ENCODE measurements around the gene PCDH7. TPM values are rescaled to one million over a fixed set of nuclear protein-coding genes. Genes with fewer than 3 reads are reported as not detected.

Gene PCDH7
- total and polyA plus RNA-seq, 2 of the 4 experiments (the other 2 are of a cell fraction) = 26.5 to 44.1 TPM

DNA sequence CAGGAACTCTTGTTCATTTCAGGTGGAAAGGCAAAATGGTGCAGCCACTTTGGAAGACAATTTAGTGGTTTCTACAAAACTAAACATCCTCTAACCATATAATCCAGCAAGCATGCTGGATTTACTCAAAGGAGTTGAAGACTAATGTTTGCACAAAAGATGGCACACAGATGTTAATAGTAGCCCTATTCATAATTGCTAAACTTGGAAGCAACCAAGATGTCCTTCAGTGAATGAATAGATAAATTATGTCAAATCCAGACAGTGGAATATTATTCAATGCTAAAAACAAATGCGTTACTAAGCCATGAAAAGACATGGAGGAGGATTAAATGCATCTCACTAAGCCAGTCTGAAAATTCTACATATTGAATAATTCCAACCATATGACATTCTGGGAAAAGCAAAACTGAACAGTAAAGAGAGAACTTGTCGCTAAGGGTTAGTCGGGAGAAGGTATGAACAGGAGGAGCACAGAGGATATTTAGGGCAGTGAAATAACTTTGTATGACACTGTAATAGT lies 48.2 kb upstream of the PCDH7 start:
- ChIA-PET POLR2A (ENCODE audit: unreplicated experiment) (no interaction called here), CTCF (no interaction called here)
- no peak for ATAC-seq (ENCODE audit: low read depth)
- no peak overlapping the region for H2BK15ac ChIP-seq (ENCODE audit: low read depth, low read length)
- H3K4me2 ChIP-seq (ENCODE audit: low read depth, low read length) = no peak overlapping the region
- H3K23ac ChIP-seq (ENCODE audit: low read depth, low read length) = no peak overlapping the region
- no peak overlapping the region for H3K4ac ChIP-seq (ENCODE audit: low read depth, low read length)
- H3K27me3 ChIP-seq (ENCODE audit: control insufficient read depth, insufficient read depth, low read length) = no peaks in the 10 kb centered on the region
- no peak overlapping the region for H3K4me3 ChIP-seq (ENCODE audit: insufficient read depth, low read depth, low read length)
- H2BK120ac ChIP-seq (ENCODE audit: low read depth, low read length) = no peak overlapping the region
- H3K4me1 ChIP-seq (ENCODE audit: control insufficient read depth, insufficient read depth, low read length) = no peaks in the 10 kb centered on the region
- H2BK20ac ChIP-seq (ENCODE audit: low read depth, low read length) = no peak overlapping the region
- H3K27ac ChIP-seq (ENCODE audit: insufficient read depth, low read length) = no peak overlapping the region
- H3K79me1 ChIP-seq (ENCODE audit: low read depth in 1 of 2, low read length in 2 of 2) = no peaks in the 10 kb centered on the region
- no peak overlapping the region for H2AK5ac ChIP-seq (ENCODE audit: low read depth, low read length)
- no peak overlapping the region for H3K18ac ChIP-seq (ENCODE audit: low read depth, low read length)
- no TSS peak for BruUV-seq (replicated peaks)
- H3K56ac ChIP-seq (ENCODE audit: extremely low read depth, insufficient read depth, low read length) = no peak overlapping the region
- no peak overlapping the region for H2AK9ac ChIP-seq (replicated peaks; ENCODE audit: low read depth, low read length, poor library complexity)
- H3K14ac ChIP-seq (replicated peaks; ENCODE audit: low read depth, low read length) = no peak overlapping the region
- WGBS, 2 experiments (ENCODE audit: extremely low coverage in 2 of 2, insufficient read length in 1 of 2) = no CpG with 5 or more reads among the region's 3 CpGs
- no peak overlapping the region for H3K9ac ChIP-seq (ENCODE audit: low read depth, low read length)
- DNase-seq = no peak
- H3K36me3 ChIP-seq (ENCODE audit: control insufficient read depth, insufficient read depth, low read length) = no peaks in the 10 kb centered on the region
- dilution Hi-C loops (cut with HindIII; ENCODE audit: low sequenced_read_pairs, unreplicated experiment) = no loop called here
- H3K9me3 ChIP-seq (ENCODE audit: control insufficient read depth, insufficient read depth, low read length) = no peaks in the 10 kb centered on the region
- H4K20me1 ChIP-seq (ENCODE audit: insufficient read depth, low read length) = no peaks in the 10 kb centered on the region
- no peak overlapping the region for H2BK5ac ChIP-seq (ENCODE audit: low read depth, low read length, poor library complexity, severe bottlenecking)
- TF ChIP-seq RAD21 (IDR thresholded peaks at IDR 0.05; ENCODE audit: low read length) (no peak), CHD1 (IDR thresholded peaks at IDR 0.05; ENCODE audit: low read depth, low read length) (no peak), POLR2A (IDR thresholded peaks at IDR 0.05; ENCODE audit: low read depth, low read length) (no peak), CEBPB (IDR thresholded peaks at IDR 0.05; ENCODE audit: low read depth, low read length) (no peak), MAZ (IDR thresholded peaks at IDR 0.05; ENCODE audit: borderline replicate concordance, low read depth, low read length) (no peak), MAFK (IDR thresholded peaks at IDR 0.05; ENCODE audit: low read depth, low read length) (no peak), RCOR1 (IDR thresholded peaks at IDR 0.05; ENCODE audit: insufficient replicate concordance, low read length) (no peak), MXI1 (IDR thresholded peaks at IDR 0.05; ENCODE audit: borderline replicate concordance, low read depth, low read length) (no peak), NFE2L2 (IDR thresholded peaks at IDR 0.05; ENCODE audit: low read depth, low read length) (no peak), BHLHE40 (IDR thresholded peaks at IDR 0.05; ENCODE audit: low read depth, low read length) (no peak), RFX5 (IDR thresholded peaks at IDR 0.05; ENCODE audit: low read depth, low read length) (no peak), SMC3 (IDR thresholded peaks at IDR 0.05; ENCODE audit: low read depth, low read length) (no peak), FOS (IDR thresholded peaks at IDR 0.05; ENCODE audit: low read depth, low read length) (no peak)
- TF ChIP-seq, protein P1, sequence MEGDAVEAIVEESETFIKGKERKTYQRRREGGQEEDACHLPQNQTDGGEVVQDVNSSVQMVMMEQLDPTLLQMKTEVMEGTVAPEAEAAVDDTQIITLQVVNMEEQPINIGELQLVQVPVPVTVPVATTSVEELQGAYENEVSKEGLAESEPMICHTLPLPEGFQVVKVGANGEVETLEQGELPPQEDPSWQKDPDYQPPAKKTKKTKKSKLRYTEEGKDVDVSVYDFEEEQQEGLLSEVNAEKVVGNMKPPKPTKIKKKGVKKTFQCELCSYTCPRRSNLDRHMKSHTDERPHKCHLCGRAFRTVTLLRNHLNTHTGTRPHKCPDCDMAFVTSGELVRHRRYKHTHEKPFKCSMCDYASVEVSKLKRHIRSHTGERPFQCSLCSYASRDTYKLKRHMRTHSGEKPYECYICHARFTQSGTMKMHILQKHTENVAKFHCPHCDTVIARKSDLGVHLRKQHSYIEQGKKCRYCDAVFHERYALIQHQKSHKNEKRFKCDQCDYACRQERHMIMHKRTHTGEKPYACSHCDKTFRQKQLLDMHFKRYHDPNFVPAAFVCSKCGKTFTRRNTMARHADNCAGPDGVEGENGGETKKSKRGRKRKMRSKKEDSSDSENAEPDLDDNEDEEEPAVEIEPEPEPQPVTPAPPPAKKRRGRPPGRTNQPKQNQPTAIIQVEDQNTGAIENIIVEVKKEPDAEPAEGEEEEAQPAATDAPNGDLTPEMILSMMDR (conservative IDR thresholded peaks at IDR 0.05; ENCODE audit: low read depth, low read length) = no peak
- TF ChIP-seq, protein P2, sequence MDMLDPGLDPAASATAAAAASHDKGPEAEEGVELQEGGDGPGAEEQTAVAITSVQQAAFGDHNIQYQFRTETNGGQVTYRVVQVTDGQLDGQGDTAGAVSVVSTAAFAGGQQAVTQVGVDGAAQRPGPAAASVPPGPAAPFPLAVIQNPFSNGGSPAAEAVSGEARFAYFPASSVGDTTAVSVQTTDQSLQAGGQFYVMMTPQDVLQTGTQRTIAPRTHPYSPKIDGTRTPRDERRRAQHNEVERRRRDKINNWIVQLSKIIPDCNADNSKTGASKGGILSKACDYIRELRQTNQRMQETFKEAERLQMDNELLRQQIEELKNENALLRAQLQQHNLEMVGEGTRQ (IDR thresholded peaks at IDR 0.05; ENCODE audit: low read depth, low read length) = no peak
- TF ChIP-seq, protein P3, sequence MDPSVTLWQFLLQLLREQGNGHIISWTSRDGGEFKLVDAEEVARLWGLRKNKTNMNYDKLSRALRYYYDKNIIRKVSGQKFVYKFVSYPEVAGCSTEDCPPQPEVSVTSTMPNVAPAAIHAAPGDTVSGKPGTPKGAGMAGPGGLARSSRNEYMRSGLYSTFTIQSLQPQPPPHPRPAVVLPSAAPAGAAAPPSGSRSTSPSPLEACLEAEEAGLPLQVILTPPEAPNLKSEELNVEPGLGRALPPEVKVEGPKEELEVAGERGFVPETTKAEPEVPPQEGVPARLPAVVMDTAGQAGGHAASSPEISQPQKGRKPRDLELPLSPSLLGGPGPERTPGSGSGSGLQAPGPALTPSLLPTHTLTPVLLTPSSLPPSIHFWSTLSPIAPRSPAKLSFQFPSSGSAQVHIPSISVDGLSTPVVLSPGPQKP (IDR thresholded peaks at IDR 0.05; ENCODE audit: borderline replicate concordance, low read depth, low read length) = no peak
- intact Hi-C loops (cut with micrococcal nuclease) = no loop called here
- H3K9me1 ChIP-seq (ENCODE audit: insufficient read depth, low read length) = no peaks in the 10 kb centered on the region
- no peak overlapping the region for H4K91ac ChIP-seq (ENCODE audit: insufficient read depth, low read depth, low read length)
- in situ Hi-C loops (cut with MboI; ENCODE audit: low sequenced_read_pairs) = no loop called here
- no peak overlapping the region for H4K5ac ChIP-seq (ENCODE audit: low read depth, low read length)
- no peak overlapping the region for H4K8ac ChIP-seq (ENCODE audit: low read depth in 2 of 2, low read length in 2 of 2)
- H2AFZ ChIP-seq (replicated peaks; ENCODE audit: low read length, poor library complexity) = no peak overlapping the region

All from IMR-90 (cell line).